ENCODE data around the gene TMEM39B.
"Not testable (repeated sequence)": the region's sequence is repeated elsewhere in the genome, so short reads cannot be mapped to it uniquely, and the experiment has no call there.

The TMEM39B gene

DNA sequence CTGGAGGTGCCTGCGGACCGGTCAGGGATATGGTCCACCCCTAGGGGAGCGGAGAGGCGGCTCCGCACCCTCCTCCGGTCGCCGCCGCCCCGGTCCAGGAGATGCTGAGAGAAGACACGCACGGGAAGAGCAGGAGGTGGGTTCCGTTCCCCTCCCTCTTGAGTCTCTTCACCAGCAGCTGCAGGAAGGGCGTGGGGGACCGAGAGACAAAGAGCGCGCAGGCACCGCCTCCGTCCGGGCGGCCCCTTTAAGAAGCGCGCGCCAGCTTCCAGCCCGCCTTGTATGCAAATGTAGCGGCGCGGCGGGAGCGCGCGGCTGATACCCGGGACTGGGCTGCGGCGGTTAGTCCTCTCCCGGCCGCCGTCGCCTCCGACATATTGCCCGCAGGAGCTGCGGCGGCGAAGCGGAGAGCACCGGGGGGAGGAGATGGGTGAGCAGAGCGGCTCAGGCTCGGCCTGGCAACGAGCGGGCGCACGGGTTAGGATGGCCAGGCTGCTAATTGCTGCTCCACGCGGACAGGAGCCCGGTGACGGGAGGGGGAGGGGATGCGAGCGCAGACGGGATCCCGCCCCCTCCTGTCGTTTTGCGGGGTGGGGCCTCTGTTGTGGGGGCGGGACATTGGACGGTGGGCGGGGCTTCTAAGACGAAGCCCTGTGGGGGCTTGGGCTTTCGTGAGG lies at the start of gene TMEM39B:
Gene TMEM39B (plus strand): TSS at position 318 of the 677 bp plus-strand sequence. CDS start 109 bp downstream, at position 427.
- DNase-seq, result peak; percentile 96

- DNase-seq, result no peak
Measured at GRCh38 chr1:32023351-32023750, 49.4 kb upstream of the TMEM39B start.

DNA sequence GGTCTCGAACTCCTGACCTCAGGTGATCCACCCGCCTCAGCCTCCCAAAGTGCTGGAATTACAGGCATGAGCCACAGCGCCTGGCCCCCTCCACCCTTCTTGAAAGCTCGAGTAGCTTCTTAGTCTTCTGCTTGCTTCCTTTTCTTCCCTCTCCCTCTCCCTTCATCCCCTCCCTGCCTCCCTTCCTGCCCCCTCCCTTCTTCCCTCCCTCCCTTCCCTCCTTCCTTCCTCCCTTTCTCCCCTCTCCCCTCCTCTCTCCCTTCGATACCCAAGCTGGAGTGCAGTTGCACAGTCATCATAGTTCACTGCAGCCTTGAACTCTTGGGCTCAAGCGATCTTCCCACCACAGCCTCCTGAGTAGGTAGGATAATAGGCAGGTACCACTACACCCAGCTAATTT lies 47.2 kb upstream of the TMEM39B start:
- no peak for DNase-seq

GRCh38 chr1:32028746-32029145 lies 44.0 kb upstream of the TMEM39B start:
- DNase-seq, result no peak

- no peak for DNase-seq
Measured at GRCh38 chr1:32031578-32032274, 41.0 kb upstream of the TMEM39B start.

GRCh38 chr1:32032275-32032615 lies 40.5 kb upstream of the TMEM39B start:
- DNase-seq, result no peak

DNA sequence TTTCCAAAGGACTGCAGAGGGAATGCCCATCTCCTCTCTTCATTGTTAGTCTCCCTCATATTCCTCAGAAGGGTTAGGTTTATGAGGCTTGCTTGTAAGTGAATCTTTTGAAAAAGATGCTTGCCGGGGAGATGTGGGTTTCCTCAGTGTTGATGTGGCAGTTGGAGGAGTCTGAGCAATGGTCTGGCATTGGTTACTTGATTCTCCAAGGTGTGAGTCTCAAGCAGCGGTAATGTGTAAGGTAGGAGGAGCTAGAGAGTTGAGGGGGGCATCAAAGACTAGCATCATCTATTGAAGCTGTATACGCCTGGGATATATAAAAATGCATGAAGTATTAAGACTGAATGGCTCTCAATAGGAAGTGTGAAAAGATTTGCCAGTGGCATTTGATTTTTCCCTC lies 37.6 kb upstream of the TMEM39B start:
- no peak for DNase-seq

GRCh38 chr1:32040711-32041110 lies 32.0 kb upstream of the TMEM39B start:
- DNase-seq, result no peak

- DNase-seq, result no peak
Measured at GRCh38 chr1:32042330-32042729, 30.4 kb upstream of the TMEM39B start.

- no peak for DNase-seq
Measured at GRCh38 chr1:32044234-32044633, 28.5 kb upstream of the TMEM39B start.

GRCh38 chr1:32045772-32046171 lies 27.0 kb upstream of the TMEM39B start:
- DNase-seq, result no peak

DNA sequence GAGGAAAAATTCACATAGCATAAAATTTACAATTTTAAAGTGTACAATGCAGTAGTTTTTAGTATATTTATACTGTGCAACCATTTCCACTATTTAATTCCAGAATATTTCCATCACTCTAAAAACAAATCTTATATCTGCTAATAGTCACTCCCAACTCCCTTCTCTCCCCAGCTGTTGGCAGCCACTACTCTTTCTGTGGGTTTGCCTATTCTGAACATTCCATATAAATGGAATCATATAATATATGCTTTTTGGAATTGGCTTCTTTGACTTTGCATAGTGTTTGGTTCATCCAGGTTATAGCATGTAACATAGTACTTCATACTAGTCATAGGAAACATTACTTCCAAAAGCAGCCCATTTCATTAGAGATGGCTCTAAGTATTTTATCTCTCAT lies 25.0 kb upstream of the TMEM39B start:
- no peak for DNase-seq

- no peak for DNase-seq
Measured at GRCh38 chr1:32048440-32048839, 24.3 kb upstream of the TMEM39B start.

DNA sequence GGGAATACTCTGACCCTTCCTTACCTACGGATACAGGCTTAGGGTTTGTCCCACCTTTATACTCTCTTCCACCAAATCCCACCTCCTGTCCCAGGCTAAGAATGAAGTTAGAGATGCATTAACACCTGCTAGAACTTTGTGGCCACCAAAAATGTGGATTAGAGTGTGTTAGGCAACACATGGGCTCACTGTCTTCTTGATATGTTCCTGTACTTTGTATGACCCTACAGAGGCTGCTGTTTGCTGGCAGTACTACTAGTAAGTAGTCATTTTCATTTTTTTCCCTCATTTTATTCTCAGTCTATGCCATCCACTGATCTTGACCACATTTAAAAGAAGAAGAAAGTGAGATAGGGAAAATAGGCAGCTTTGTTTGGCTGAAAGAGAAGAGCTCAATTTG lies 21.0 kb upstream of the TMEM39B start:
- no peak for DNase-seq

- no peak for DNase-seq
Measured at GRCh38 chr1:32052887-32053286, 19.9 kb upstream of the TMEM39B start.

DNA sequence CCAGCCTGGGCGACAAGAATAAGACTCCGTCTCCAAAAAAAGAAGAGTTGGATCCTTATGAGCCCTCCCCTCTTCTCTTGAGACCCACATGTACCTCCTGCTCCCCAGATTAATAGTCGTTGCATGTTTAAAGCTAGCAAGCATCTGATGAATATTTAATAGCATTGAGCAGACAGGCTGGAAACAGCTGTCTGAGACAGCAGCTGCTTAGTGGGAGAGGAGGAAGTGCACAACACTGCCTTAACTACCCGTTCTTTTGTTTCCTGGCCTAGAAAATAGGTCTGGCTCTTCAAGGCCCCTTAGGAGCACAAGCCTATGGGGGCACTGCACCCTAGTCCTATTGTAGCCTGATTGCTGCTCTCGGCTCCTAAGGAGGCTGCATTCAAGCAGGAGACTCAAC lies 17.3 kb upstream of the TMEM39B start:
- no peak for DNase-seq

- no peak for DNase-seq
Measured at GRCh38 chr1:32056598-32056997, 16.1 kb upstream of the TMEM39B start.

- DNase-seq, result no peak
Measured at GRCh38 chr1:32060914-32061313, 11.8 kb upstream of the TMEM39B start.

DNA sequence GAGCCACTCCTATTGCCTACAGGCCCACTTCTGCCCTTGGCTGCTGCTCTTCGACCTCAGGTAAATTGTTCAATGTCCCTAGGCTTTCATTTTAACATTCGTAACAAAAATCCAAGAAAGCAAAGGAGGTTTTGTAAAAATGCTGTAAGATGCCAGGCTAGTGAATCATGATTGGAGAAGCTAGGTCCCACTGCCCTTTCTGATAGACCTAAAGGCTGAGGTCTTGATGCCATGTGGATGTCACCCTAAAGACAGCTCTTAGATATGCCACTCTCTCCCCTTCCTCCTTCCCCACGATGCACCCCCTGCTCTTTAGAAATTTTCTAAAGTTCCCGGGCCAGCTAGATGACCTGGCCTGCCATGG lies 9.9 kb upstream of the TMEM39B start:
- no peak for DNase-seq

DNA sequence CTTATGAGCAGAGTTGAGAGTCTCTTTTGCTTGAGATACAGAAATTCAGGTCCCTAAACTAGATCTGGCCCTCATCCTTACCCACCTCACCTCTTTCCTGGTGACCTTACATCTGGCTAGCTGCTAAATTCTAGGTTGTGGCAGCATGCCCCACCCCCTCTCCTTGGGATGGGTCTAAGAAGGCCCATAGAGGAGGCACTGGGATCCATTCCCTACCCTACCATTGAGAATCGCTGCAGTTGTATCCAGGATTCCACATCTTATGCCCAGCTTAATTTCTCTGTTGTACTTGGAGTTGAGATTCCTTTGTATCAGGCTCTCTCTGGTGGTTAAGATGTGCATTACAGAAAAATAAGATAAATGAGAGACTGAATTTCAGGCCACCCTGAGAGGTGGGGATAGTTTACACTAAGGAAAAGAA lies 9.5 kb upstream of the TMEM39B start:
- no peak for DNase-seq

GRCh38 chr1:32065613-32066488 lies 6.9 kb upstream of the TMEM39B start:
- not testable (repeated sequence) for DNase-seq

DNA sequence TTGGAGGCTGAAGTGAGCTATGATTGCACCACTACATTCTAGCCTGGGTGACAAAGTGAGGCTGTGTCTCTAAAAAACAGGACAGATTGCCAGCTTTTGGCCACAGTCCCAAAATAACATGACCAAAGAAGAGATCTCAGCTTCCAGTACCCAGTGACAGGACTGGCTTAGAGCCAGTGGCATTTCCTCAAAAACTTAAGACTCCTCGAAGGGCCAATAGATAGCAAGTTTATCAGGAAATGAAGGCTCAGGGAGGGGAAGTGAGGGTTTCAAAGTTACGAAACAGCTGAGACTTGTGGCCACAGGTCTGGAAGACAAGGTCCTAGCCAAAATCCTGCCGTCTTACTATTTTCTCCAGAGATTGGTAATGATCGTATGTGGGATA lies 6.3 kb upstream of the TMEM39B start:
- peak; percentile 24 for DNase-seq

- DNase-seq, result no peak
Measured at GRCh38 chr1:32068957-32069588, 3.7 kb upstream of the TMEM39B start.
